ENCODE measurements around the gene BBX. TPM values are rescaled to one million over a fixed set of nuclear protein-coding genes. Genes with fewer than 3 reads are reported as not detected.

BBX gene
- total and polyA plus RNA-seq, 2 of the 13 experiments (the other 11 are each of a cell fraction or from before 2014, with no cell fraction given), result 13.7 to 23.2 TPM

GRCh38 chr3:107689355-107689754 lies 166.6 kb downstream of the BBX start (continued):
- no peak for TF ChIP-seq THAP8 (CRISPR knock-in tag; IDR thresholded peaks at IDR 0.05; ENCODE audit: borderline replicate concordance)
- TF ChIP-seq NFRKB (IDR thresholded peaks at IDR 0.05), result no peak
- TF ChIP-seq RELA (CRISPR knock-in tag; IDR thresholded peaks at IDR 0.05), result no peak
- TF ChIP-seq ISX (CRISPR knock-in tag; conservative IDR thresholded peaks at IDR 0.05), result no peak
- no peak for TF ChIP-seq ZNF205 (CRISPR knock-in tag; IDR thresholded peaks at IDR 0.05)
- TF ChIP-seq ZBTB25 (CRISPR knock-in tag; IDR thresholded peaks at IDR 0.05), result no peak
- TF ChIP-seq ZNF101 (CRISPR knock-in tag; IDR thresholded peaks at IDR 0.05; ENCODE audit: borderline replicate concordance, low read depth), result no peak
- peak; percentile 37; the same call in 1 of the 2 replicates for TF ChIP-seq TARDBP (CRISPR knock-in tag; IDR thresholded peaks at IDR 0.05)
- peak; percentile 77; the same call in 1 of the 2 replicates for TF ChIP-seq ETV5 (CRISPR knock-in tag; IDR thresholded peaks at IDR 0.05; ENCODE audit: borderline replicate concordance)
- 0 out of 2 replicates have a peak, but pooled peaks have one; percentile 30 for TF ChIP-seq THAP11 (CRISPR knock-in tag; IDR thresholded peaks at IDR 0.05)
- no peak for TF ChIP-seq ZNF530 (CRISPR knock-in tag; IDR thresholded peaks at IDR 0.05; ENCODE audit: low read depth)
- TF ChIP-seq PRMT3 (CRISPR knock-in tag; IDR thresholded peaks at IDR 0.05; ENCODE audit: borderline replicate concordance, low read depth), result no peak
- TF ChIP-seq HOXA7 (CRISPR knock-in tag; IDR thresholded peaks at IDR 0.05), result no peak
- TF ChIP-seq EED (CRISPR knock-in tag; IDR thresholded peaks at IDR 0.05), result no peak
- no peak for TF ChIP-seq ZNF816 (CRISPR knock-in tag; IDR thresholded peaks at IDR 0.05; ENCODE audit: borderline replicate concordance)
- no peak for TF ChIP-seq ZBTB34 (CRISPR knock-in tag; IDR thresholded peaks at IDR 0.05)
- peak; percentile 76; the same call in 1 of the 2 replicates for TF ChIP-seq MEIS1 (CRISPR knock-in tag; IDR thresholded peaks at IDR 0.05; ENCODE audit: borderline replicate concordance)
- no peak for TF ChIP-seq ZNF225 (CRISPR knock-in tag; IDR thresholded peaks at IDR 0.05)
- peak; percentile 97 for TF ChIP-seq ISL2 (CRISPR knock-in tag; IDR thresholded peaks at IDR 0.05)
- TF ChIP-seq FOXJ3 (CRISPR knock-in tag; IDR thresholded peaks at IDR 0.05; ENCODE audit: borderline replicate concordance), result 0 out of 2 replicates have a peak, but pooled peaks have one; percentile 40
- no peak for TF ChIP-seq NFE2L1 (CRISPR knock-in tag; IDR thresholded peaks at IDR 0.05; ENCODE audit: borderline replicate concordance)
- no peak for TF ChIP-seq MLXIP (CRISPR knock-in tag; IDR thresholded peaks at IDR 0.05; ENCODE audit: borderline replicate concordance)
